ENCODE results near the gene RAB3IL1. TPM values are rescaled to one million over a fixed set of nuclear protein-coding genes. Genes with fewer than 3 reads are reported as not detected.

Gene RAB3IL1
- total and polyA plus RNA-seq, 9 of the 15 experiments (the other 6 are each of a cell fraction or from before 2014, with no cell fraction given), result 0.15 to 42.6 (median 15.5) TPM

DNA sequence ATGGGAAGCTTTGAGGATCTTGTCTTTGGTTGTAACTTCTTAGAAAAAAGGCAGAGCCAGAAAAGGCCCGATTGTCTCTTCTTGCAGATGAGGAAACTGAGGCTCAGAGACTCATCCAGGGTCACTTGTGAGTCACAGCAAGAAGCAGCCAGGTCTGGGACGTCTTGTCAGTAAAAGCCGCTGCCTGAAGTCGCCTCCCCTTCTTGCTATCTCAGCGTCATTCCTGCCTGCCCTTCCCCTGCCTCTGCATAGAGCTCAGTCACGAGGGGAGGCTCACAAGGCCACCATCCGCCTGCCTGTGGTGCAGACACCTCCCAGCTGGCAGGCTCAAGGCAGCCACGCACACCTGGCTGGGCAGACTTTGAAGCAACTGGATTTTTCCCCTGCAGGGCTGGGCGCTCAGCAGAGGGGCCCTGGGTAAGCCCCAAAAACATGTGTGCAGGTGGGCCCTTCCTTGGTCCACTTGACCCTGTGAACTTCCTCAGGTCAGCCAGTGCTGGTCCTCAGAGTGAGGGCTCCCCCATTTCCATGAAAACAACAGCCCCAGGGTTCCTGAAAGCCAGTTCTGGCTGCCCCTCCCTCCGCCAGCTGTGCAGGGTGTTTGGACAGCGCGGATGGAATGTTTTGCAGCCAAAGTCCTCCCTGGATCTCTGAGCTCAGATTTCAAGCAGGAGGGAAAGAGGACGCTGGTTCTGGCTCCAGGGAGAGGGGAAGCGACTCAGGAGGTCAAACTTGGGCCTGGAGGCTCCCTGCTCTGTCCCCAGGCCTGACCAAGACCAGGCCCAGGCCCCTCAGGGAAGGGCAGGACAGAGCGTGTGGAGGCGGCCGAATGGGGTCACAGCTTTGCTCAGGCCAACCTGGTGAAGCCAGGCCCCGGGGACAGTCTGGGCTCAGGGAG lies 6.0 kb upstream of the RAB3IL1 start:
- Histone ChIP-seq H3K27ac (ENCODE audit: extremely low read depth, low read depth, low read length) (peak overlapping the region; percentile 7; the same call in 1 of the 3 replicates), H3K36me3 (ENCODE audit: control insufficient read depth, insufficient read depth, low read length) (no peaks in the 10 kb centered on the region), H3K9ac (ENCODE audit: insufficient read depth in 1 of 2, low read depth in 2 of 2, low read length in 2 of 2) (peak overlapping the region; percentile 9 to 79; a peak in 3 of 4 replicates), H3K27me3 (ENCODE audit: control insufficient read depth in 2 of 2, insufficient read depth in 2 of 2, low read length in 2 of 2) (no peaks in the 10 kb centered on the region), H3K4me2 (ENCODE audit: insufficient read depth, low read length) (peak overlapping the region; percentile 66), H3K4me3 (no peak overlapping the region), H3K79me2 (ENCODE audit: control insufficient read depth, insufficient read depth, low read length) (peaks cover 16% of the 10 kb centered on the region), H3K4me1 (replicated peaks in 1 of 2; ENCODE audit: control insufficient read depth in 2 of 2, insufficient read depth in 2 of 2, low read length in 2 of 2) (peaks cover 41 to 59% of the 10 kb centered on the region in 2 experiments), H4K20me1 (replicated peaks; ENCODE audit: control insufficient read depth, insufficient read depth, low read length) (no peaks in the 10 kb centered on the region), H3K9me1 (ENCODE audit: control insufficient read depth, insufficient read depth, low read length) (no peaks in the 10 kb centered on the region), H3K9me3 (replicated peaks; ENCODE audit: control insufficient read depth, insufficient read depth, low read depth, low read length) (no peaks in the 10 kb centered on the region), H2AFZ (ENCODE audit: low read depth, low read length) (peak overlapping the region; percentile 71)
- FAIRE-seq (peak; percentile 92), DNase-seq (ENCODE audit: extremely low read depth in 1 of 4, low spot score in 3 of 4) (peak; percentile 56 to 88 (median 65)), ATAC-seq (peak; percentile 63)
- WGBS (ENCODE audit: insufficient coverage, low coverage, missing lambda C conversion rate), result 28% methylated on average over 12 of the region's 18 CpGs
- ChIA-PET CTCF (ENCODE audit: low intra/inter-chr PET ratio) (interaction anchor here (0.7 kb wide), 1 partner anchor 208 kb away, joined by 3 read pairs; no protein-coding TSS in a partner anchor), POLR2A (interaction anchor here (0.6 to 3.6 kb wide), 10 partner anchors 8 to 1938 kb away, joined by 3 to 17 read pairs (median 4); partner anchors contain the start of genes BEST1 and FTH1)
- in situ Hi-C loops (cut with MboI), result no loop called here
- BruUV-seq (replicated peaks), result no TSS peak
- intact Hi-C loops (cut with micrococcal nuclease), result no loop called here
- TF ChIP-seq, protein P1, sequence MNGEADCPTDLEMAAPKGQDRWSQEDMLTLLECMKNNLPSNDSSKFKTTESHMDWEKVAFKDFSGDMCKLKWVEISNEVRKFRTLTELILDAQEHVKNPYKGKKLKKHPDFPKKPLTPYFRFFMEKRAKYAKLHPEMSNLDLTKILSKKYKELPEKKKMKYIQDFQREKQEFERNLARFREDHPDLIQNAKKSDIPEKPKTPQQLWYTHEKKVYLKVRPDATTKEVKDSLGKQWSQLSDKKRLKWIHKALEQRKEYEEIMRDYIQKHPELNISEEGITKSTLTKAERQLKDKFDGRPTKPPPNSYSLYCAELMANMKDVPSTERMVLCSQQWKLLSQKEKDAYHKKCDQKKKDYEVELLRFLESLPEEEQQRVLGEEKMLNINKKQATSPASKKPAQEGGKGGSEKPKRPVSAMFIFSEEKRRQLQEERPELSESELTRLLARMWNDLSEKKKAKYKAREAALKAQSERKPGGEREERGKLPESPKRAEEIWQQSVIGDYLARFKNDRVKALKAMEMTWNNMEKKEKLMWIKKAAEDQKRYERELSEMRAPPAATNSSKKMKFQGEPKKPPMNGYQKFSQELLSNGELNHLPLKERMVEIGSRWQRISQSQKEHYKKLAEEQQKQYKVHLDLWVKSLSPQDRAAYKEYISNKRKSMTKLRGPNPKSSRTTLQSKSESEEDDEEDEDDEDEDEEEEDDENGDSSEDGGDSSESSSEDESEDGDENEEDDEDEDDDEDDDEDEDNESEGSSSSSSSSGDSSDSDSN (IDR thresholded peaks at IDR 0.05; ENCODE audit: borderline replicate concordance in 1 of 2, low read depth in 2 of 2, low read length in 2 of 2), result peak in 1 of 2 experiments; percentile 83; a peak in 2 of 4 replicates
- TF ChIP-seq KLF6 (CRISPR knock-in tag; IDR thresholded peaks at IDR 0.05; ENCODE audit: borderline replicate concordance) (no peak), TBP (optimal IDR thresholded peaks at IDR 0.05; ENCODE audit: low read depth, low read length) (peak; percentile 60), CBFA2T2 (conservative IDR thresholded peaks at IDR 0.05) (peak; percentile 12; the same call in 1 of the 2 replicates)
- TF ChIP-seq, protein P2, sequence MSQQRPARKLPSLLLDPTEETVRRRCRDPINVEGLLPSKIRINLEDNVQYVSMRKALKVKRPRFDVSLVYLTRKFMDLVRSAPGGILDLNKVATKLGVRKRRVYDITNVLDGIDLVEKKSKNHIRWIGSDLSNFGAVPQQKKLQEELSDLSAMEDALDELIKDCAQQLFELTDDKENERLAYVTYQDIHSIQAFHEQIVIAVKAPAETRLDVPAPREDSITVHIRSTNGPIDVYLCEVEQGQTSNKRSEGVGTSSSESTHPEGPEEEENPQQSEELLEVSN (IDR thresholded peaks at IDR 0.05; ENCODE audit: borderline replicate concordance in 1 of 2, extremely low read depth in 1 of 2, insufficient read depth in 1 of 2, insufficient read length in 1 of 2, low read depth in 1 of 2, low read length in 1 of 2, poor library complexity in 1 of 2, severe bottlenecking in 1 of 2), result peak in 1 of 2 experiments; percentile 40

Data from K562 (cell line).